Choroid plexus epithelial cell (primary cell): ENCODE results near the gene RFX2.
"Not testable (repeated sequence)": the region's sequence is repeated elsewhere in the genome, so short reads cannot be mapped to it uniquely, and the experiment has no call there.

Experiments
- DNase-seq: peaks from one replicate; pipeline ENCODE4 v3.0.0-alpha.2; 2010; ENCODE audit warnings: low read depth
- H3K4me3 ChIP-seq: 2 replicates; pipeline ENCODE4 v1.5.1; 2011; ENCODE audit warnings: low read depth, mild to moderate bottlenecking, control low read depth, low read length, moderate library complexity
- CTCF ChIP-seq: conservative IDR thresholded peaks from 2 replicates; pipeline ENCODE4 v1.5.1; 2011; ENCODE audit warnings: low read depth, mild to moderate bottlenecking, control low read depth, inconsistent platforms, low read length, moderate library complexity

Gene RFX2

GRCh38 chr19:6032381-6032780 lies 77.9 kb downstream of the RFX2 start:
- DNase-seq = no peak
- H3K4me3 ChIP-seq = no peak overlapping the region
- TF ChIP-seq CTCF = no peak

- H3K4me3 ChIP-seq = no peak overlapping the region
- DNase-seq = peak; percentile 91
- TF ChIP-seq CTCF = no peak
These were observed 80.1 kb downstream of the RFX2 start for GRCh38 chr19:6030214-6030507.

GRCh38 chr19:6026390-6027227 lies 83.7 kb downstream of the RFX2 start:
- DNase-seq = no peak
- TF ChIP-seq CTCF = no peak
- H3K4me3 ChIP-seq = no peak overlapping the region

- not testable (repeated sequence) for DNase-seq, H3K4me3 ChIP-seq
These were observed 85.5 kb downstream of the RFX2 start for GRCh38 chr19:6024756-6025155.

- H3K4me3 ChIP-seq = no peak overlapping the region
- DNase-seq = no peak
- no peak for TF ChIP-seq CTCF
These were observed 86.4 kb downstream of the RFX2 start for GRCh38 chr19:6023936-6024335.

- DNase-seq = peak; percentile 50
- H3K4me3 ChIP-seq = no peak overlapping the region
- no peak for TF ChIP-seq CTCF
These were observed 87.1 kb downstream of the RFX2 start for GRCh38 chr19:6023085-6023682.

- TF ChIP-seq CTCF = no peak
- no peak for DNase-seq
- H3K4me3 ChIP-seq = no peak overlapping the region
These were observed 87.7 kb downstream of the RFX2 start for GRCh38 chr19:6022570-6023064.
